Keratinocyte (primary cell): ENCODE data around the gene SMYD2. TPM values are rescaled to one million over a fixed set of nuclear protein-coding genes. Genes with fewer than 3 reads are reported as not detected.

ENCODE experiments used
- DNase-seq: peaks from one replicate; pipeline ENCODE4 v3.0.0-alpha.2; 2011; ENCODE audit warnings: low read depth, missing footprints, low spot score
- FAIRE-seq: peaks from 2 replicates; lab custom pipeline; 2011; peaks lifted over from hg19 to GRCh38; lab: Jason Lieb, UNC
- H2AFZ ChIP-seq: 2 replicates; pipeline ENCODE4 v1.6.0; 2012; ENCODE audit warnings: low read length, control low read depth, inconsistent platforms; ENCODE audit not compliant: control insufficient read depth
- H3K27ac ChIP-seq: 2 replicates; pipeline ENCODE4 v1.5.1; 2011; ENCODE audit warnings: low read length; ENCODE audit not compliant: control insufficient read depth, insufficient read depth
- H3K27me3 ChIP-seq: 3 replicates; pipeline ENCODE4 v1.6.0; 2011; ENCODE audit warnings: low read length; ENCODE audit not compliant: control insufficient read depth, insufficient read depth; ENCODE audit errors: extremely low read depth
- H3K36me3 ChIP-seq, 2 experiments: 2 replicates in 1 of 2; 3 replicates in 1 of 2; pipeline ENCODE4 v1.5.1; 2011; ENCODE audit warnings: low read length in 2 of 2, mild to moderate bottlenecking in 1 of 2; ENCODE audit not compliant: control insufficient read depth in 2 of 2, insufficient read depth in 2 of 2; ENCODE audit errors: extremely low read depth in 1 of 2
- H3K4me1 ChIP-seq: 3 replicates; pipeline ENCODE4 v1.5.1; 2011; ENCODE audit warnings: low read length; ENCODE audit not compliant: control insufficient read depth, insufficient read depth; ENCODE audit errors: extremely low read depth
- H3K4me2 ChIP-seq: 3 replicates; pipeline ENCODE4 v1.6.0; 2011; ENCODE audit warnings: low read depth, low read length; ENCODE audit not compliant: control insufficient read depth, insufficient read depth; ENCODE audit errors: extremely low read depth
- H3K4me3 ChIP-seq, 3 experiments: fragments of 200-600 bp in 1 of 3; sonication (generic) in 1 of 3; 2 replicates in 2 of 3; 3 replicates in 1 of 3; pipeline ENCODE4 v1.5.1; 2011 to 2016; ENCODE audit warnings: low read length in 3 of 3, mild to moderate bottlenecking in 3 of 3, control low read depth in 2 of 3, inconsistent platforms in 1 of 3, low read depth in 1 of 3, mixed read lengths in 1 of 3, mixed run types in 1 of 3, moderate library complexity in 1 of 3; ENCODE audit not compliant: control insufficient read depth in 2 of 3, insufficient read depth in 2 of 3; ENCODE audit errors: extremely low read depth in 1 of 3
- H3K79me2 ChIP-seq: 2 replicates; pipeline ENCODE4 v1.6.0; 2012; ENCODE audit warnings: low read length; ENCODE audit not compliant: control insufficient read depth, insufficient read depth
- H3K9ac ChIP-seq: 3 replicates; pipeline ENCODE4 v1.6.0; 2011; ENCODE audit warnings: low read length; ENCODE audit not compliant: control insufficient read depth, insufficient read depth; ENCODE audit errors: extremely low read depth
- H3K9me1 ChIP-seq: 3 replicates; pipeline ENCODE4 v1.6.0; 2011; ENCODE audit warnings: low read length; ENCODE audit not compliant: control insufficient read depth, insufficient read depth; ENCODE audit errors: extremely low read depth
- H3K9me3 ChIP-seq: 2 replicates; pipeline ENCODE4 v1.5.1; 2012; ENCODE audit warnings: low read depth, low read length; ENCODE audit not compliant: control insufficient read depth
- H4K20me1 ChIP-seq: 3 replicates; pipeline ENCODE4 v1.6.0; 2011; ENCODE audit warnings: low read length; ENCODE audit not compliant: control insufficient read depth, insufficient read depth; ENCODE audit errors: extremely low read depth
- EZH2 ChIP-seq: IDR thresholded peaks from one replicate; pipeline ENCODE4 v1.6.1; 2012; ENCODE audit warnings: inconsistent platforms, mild to moderate bottlenecking, low read length, moderate library complexity
- dilution Hi-C: fragments of 300-500 bp; cut with MboI; formaldehyde crosslinking; loops from one replicate; pipeline ENCODE4 v1.7.0; 2020; ENCODE audit warnings: low sequenced_read_pairs; ENCODE audit not compliant: extremely low pct_ligation_motif_present
- polyA plus RNA-seq, 5 experiments: library from polyadenylated mRNA; depleted of rRNA in 3 of 5; stranded (reverse) in 3 of 5; stranded (forward) in 1 of 5; unstranded in 1 of 5; fragments of >200 nt; gene quantifications; 1 replicate in 1 of 5; 2 replicates in 3 of 5; 3 replicates in 1 of 5; pipeline versions ENCODE4 v1.2.1 to v1.2.3, GENCODE V29; 2011 to 2012; ENCODE audit warnings: missing spikeins in 2 of 5, low read depth in 1 of 5, low replicate concordance in 1 of 5
- TF ChIP-seq, protein P1 (sequence below), 3 experiments: IDR thresholded peaks in 1 of 3; conservative IDR thresholded peaks in 1 of 3; optimal IDR thresholded peaks in 1 of 3; 2 replicates in 2 of 3; 3 replicates in 1 of 3; pipeline versions ENCODE3 to v1.5.1; 2011; ENCODE audit warnings: low read length in 3 of 3, mild to moderate bottlenecking in 3 of 3, moderate library complexity in 2 of 3, control low read depth in 1 of 3, inconsistent platforms in 1 of 3; ENCODE audit not compliant: insufficient read depth in 2 of 3; ENCODE audit errors: extremely low read depth in 1 of 3

Gene SMYD2
- polyA plus RNA-seq, 1 donor (not counting 4 experiments of a cell fraction or from before 2014, with no cell fraction given), result 75.5 TPM

- H3K9ac ChIP-seq, result no peak overlapping the region
- H3K27ac ChIP-seq, result no peak overlapping the region
- TF ChIP-seq, protein P1, sequence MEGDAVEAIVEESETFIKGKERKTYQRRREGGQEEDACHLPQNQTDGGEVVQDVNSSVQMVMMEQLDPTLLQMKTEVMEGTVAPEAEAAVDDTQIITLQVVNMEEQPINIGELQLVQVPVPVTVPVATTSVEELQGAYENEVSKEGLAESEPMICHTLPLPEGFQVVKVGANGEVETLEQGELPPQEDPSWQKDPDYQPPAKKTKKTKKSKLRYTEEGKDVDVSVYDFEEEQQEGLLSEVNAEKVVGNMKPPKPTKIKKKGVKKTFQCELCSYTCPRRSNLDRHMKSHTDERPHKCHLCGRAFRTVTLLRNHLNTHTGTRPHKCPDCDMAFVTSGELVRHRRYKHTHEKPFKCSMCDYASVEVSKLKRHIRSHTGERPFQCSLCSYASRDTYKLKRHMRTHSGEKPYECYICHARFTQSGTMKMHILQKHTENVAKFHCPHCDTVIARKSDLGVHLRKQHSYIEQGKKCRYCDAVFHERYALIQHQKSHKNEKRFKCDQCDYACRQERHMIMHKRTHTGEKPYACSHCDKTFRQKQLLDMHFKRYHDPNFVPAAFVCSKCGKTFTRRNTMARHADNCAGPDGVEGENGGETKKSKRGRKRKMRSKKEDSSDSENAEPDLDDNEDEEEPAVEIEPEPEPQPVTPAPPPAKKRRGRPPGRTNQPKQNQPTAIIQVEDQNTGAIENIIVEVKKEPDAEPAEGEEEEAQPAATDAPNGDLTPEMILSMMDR (optimal IDR thresholded peaks at IDR 0.05 in 1 of 3, IDR thresholded peaks at IDR 0.05 in 1 of 3, conservative IDR thresholded peaks at IDR 0.05 in 1 of 3; ENCODE audit: extremely low read depth in 1 of 3, insufficient read depth in 2 of 3, low read length in 3 of 3), result no peak
- TF ChIP-seq EZH2, result no peak
- FAIRE-seq, result no peak
- H3K4me3 ChIP-seq, result no peak overlapping the region
- peaks cover 2% of the 10 kb centered on the region for H3K79me2 ChIP-seq
- H3K4me1 ChIP-seq, result peaks cover 6% of the 10 kb centered on the region
- peaks cover 38 to 39% of the 10 kb centered on the region in 2 experiments for H3K36me3 ChIP-seq
- no peaks in the 10 kb centered on the region for H3K27me3 ChIP-seq
- H3K9me3 ChIP-seq, result no peaks in the 10 kb centered on the region
- DNase-seq, result no peak
- H4K20me1 ChIP-seq, result no peaks in the 10 kb centered on the region
- dilution Hi-C loops, result no loop called here
- H2AFZ ChIP-seq, result no peak overlapping the region
- no peaks in the 10 kb centered on the region for H3K9me1 ChIP-seq
- H3K4me2 ChIP-seq, result no peak overlapping the region
Observed at GRCh38 chr1:214369364-214369763, 88.4 kb downstream of the SMYD2 start.

- Histone ChIP-seq H4K20me1 (no peaks in the 10 kb centered on the region), H3K4me3 (no peak overlapping the region), H3K79me2 (peaks cover 2% of the 10 kb centered on the region), H3K27ac (no peak overlapping the region), H3K9ac (no peak overlapping the region), H3K36me3 (peaks cover 33% of the 10 kb centered on the region in 2 experiments), H3K27me3 (no peaks in the 10 kb centered on the region), H3K9me3 (no peaks in the 10 kb centered on the region), H3K4me2 (no peak overlapping the region), H3K4me1 (no peaks in the 10 kb centered on the region), H2AFZ (no peak overlapping the region), H3K9me1 (no peaks in the 10 kb centered on the region)
- dilution Hi-C loops, result no loop called here
- FAIRE-seq (no peak), DNase-seq (no peak)
- no peak for TF ChIP-seq EZH2
- TF ChIP-seq, protein P1 (optimal IDR thresholded peaks at IDR 0.05 in 1 of 3, IDR thresholded peaks at IDR 0.05 in 1 of 3, conservative IDR thresholded peaks at IDR 0.05 in 1 of 3; ENCODE audit: extremely low read depth in 1 of 3, insufficient read depth in 2 of 3, low read length in 3 of 3), result no peak
Observed at GRCh38 chr1:214370615-214371014, 89.7 kb downstream of the SMYD2 start.
